Activated naive CD4-positive, alpha-beta T cell treated with Interleukin-2 at 50 U/mL for 16 hours (primary cell): ENCODE results near the gene ANTXR1.

Experiments
- DNase-seq: peaks from one replicate; pipeline ENCODE4 v3.0.0-alpha.2; 2020

Gene ANTXR1

DNA sequence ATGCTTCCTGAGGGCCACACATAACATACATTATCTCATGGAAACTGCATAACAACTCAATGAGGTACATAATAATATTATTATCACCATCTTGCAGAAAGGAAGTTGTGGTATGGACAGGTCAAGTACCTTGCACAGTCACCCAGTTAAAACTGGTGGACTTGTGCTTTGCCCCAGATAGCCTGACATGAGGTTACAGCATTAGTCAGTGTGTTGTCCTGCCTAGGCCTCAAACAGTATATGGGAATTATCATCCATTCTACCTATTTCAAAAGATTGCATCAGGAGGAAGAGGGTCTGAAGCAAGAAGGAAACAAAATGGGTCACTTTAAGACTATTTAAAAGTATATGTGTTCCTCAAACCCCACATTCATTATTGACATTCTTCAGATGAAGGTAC lies 5.4 kb upstream of the ANTXR1 start:
- DNase-seq: no peak

DNA sequence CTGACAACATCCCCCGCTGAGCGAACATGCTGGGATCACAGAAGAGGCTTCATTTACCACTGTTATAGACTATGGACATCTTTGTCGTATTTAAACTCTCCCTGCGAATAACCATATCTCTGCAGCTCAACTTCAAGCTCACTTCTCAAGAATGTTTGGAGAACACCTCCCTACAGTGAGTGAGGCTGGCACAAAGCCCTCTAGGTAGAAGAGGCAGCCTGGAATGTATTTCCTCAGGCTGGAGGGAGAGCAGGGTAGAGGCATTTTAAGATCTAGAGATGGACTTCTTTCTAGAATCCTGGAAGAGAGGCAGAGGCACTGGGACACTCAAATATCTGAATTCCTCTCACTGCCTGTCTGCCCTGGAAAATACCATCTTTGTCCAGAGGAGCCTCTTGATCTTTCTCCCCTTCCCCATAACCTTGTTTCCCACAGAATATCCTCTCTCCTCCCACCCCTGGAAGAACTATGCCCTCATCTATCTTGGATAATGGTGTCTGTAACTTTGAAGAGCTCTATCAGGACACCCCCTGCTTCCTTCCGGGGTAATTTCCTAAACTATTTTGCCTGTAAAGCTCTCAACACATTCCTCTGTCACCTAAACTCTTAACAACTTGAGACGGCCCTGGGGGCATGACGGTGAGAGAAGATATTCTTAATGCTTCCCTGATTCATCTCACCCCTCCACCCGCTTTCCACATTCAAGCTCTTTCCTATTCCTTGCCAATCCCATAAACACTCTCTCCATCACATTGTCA lies 2.4 kb upstream of the ANTXR1 start:
- no peak for DNase-seq

DNA sequence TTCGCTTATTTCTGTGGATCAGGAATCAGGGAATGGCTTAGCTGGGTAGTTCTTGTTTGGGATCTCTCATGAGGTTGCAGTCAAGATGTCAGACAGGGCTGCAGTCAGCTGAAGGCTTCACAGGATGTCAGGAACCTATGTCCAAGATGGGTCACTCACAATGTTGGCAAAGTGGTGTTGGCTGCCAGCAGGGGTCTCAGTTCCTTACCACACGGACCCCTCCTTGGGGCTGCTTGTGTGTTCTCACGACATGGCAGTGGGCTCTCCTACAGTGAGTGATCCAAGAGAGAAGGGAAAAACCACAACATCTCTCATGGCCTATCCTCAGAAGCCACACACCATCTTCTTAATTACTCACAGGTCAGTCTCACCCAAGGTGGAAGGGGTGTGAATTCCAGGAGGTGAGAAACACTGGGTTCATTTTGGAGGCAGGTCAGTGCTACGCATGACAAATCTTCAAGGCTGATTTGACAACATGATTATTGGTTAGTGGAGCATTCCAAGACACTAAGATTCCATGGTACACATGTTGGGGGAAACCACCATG lies 1.3 kb upstream of the ANTXR1 start:
- DNase-seq: no peak

DNA sequence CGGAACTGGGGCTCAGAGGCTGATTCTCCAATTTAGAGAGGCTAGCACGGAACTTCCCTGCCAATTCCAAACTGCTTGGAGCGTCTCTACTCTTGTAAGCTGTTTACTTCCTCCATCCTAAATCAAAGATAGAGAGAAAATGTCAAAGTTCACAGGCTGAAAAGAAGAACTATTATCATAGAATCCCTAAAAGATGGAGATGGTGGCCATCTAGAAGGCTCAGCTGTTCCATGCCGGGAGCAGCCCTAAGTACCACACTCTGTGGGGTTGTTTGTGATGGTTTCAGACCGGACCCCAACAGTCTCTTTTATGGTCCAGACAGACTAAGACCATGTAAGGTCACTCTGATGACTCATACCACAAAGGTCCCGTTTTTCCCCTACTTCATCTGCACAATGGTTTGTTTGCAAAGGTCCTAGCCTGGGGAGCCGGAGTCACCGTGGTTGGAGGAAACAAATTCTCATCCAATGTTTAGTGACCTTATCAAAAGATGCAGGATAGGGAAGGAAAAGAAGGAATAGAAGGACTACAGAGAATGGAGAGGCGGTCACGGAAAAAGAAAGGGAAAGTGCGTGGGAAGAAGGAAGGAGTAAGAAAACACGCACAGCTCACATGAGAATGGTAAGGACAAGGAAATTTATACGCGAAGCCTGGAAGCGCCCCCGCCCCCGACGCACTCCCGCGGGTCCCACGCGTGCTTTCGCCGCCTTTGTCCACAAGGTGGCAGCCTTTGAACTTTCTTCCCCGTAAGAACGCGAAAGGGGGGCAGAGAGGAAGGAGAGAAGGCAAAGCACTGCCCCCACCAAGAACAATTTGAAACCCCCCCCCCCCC lies 453 bp upstream of the ANTXR1 start:
- peak; percentile 48 for DNase-seq

DNA sequence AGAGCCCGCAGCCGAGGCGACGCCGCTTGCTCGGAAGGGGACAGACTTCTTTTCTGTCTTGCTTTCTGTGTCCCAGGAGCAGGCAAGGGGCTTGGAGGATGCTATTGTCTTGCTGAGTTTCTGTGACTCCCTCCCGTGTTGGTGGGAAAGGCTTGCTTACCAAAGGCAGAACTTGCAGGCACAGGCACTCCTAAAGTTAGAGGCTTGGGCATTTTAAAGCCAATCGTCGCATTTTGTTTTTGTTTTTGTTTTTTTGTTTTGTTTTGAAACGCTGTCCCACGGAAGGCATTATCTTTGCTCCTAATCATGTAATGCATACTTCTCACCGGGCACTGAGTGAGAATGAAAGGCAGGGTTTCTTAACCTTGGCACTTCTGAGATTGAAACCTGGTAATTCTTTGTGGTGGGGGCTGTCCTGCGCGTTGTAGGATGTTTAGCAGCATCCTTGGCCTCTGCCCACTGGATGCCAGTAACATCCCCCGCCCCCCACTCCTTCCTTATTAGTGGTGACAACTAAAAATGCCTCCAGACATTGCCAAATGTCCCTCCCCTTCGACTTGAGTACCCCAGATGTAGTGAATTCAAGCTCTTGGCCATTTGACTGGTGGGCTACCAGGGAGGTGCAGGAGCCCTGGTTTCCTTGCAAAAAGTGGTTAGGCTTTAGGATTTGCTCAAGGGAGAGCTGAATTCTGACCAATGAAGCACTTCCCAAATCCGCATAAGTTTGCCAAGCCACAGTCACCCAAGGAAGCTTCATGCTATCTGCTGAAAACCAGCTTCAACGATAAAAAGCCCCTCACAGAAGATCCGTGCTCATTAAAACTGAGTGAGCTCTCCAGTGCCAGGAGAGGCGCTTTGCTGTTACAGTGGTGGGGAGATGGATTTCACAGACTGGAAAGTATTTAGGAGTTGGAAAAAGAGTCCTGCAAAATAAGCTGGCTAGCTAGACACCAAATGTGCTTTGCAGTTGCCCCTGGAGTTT lies 1.2 kb downstream of the ANTXR1 start:
- no peak for DNase-seq

DNA sequence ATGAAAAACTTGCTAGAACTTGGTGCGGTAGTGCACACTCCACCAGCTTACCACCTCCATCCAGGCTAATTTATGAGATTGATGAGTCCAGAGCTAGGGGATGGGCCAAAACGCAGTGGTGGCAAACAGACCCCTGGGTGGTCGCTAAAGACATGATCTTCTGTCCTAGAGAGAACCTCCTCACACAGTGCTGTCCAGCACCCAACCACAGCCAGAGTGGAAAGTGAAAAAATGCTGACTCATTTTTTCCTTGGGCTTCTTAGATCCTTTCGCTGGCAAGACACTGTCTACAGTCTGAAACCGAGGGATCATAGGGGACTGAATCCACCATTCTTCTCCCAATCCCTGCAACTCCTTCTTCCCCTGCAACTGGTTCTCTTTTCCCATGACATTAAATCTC lies 4.1 kb downstream of the ANTXR1 start:
- DNase-seq: no peak

DNA sequence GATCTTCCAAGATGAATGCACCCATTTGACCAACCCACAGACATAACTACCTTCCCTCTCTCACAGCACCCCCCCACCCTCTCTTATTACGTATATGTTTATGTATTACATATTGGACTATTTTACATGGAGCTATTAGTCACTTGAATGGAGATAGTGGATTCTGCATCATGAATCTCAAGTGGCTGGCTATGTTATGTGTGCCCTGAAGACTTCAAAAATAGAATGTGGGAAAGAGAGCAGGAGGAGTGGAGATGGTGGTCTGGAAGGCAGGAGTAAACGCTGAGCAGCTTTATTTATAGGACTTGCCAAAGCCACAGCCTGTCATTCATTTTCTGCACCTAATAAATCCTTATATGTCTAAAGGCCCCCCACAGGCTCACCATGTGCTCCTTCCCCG lies 4.9 kb downstream of the ANTXR1 start:
- DNase-seq: no peak

DNA sequence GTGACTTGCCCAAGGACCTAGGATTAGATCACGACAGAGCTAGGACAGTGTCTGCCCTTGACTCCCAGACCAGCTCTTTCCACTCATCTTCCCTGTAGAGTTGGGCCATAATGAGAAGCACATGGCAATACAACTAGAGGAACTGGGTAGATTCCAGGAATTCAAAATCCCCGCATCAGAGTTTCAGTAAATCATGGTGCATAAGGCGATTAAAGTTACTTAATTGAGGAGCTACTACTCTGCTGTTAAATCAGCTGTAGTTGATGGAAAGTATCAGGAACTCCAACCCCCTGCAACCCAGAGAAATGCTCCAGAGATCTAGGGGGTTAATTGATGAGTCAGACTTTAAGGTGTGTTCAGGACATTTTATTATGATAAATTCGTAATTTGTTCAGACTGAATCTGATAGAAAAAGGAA lies 5.7 kb downstream of the ANTXR1 start:
- no peak for DNase-seq

DNA sequence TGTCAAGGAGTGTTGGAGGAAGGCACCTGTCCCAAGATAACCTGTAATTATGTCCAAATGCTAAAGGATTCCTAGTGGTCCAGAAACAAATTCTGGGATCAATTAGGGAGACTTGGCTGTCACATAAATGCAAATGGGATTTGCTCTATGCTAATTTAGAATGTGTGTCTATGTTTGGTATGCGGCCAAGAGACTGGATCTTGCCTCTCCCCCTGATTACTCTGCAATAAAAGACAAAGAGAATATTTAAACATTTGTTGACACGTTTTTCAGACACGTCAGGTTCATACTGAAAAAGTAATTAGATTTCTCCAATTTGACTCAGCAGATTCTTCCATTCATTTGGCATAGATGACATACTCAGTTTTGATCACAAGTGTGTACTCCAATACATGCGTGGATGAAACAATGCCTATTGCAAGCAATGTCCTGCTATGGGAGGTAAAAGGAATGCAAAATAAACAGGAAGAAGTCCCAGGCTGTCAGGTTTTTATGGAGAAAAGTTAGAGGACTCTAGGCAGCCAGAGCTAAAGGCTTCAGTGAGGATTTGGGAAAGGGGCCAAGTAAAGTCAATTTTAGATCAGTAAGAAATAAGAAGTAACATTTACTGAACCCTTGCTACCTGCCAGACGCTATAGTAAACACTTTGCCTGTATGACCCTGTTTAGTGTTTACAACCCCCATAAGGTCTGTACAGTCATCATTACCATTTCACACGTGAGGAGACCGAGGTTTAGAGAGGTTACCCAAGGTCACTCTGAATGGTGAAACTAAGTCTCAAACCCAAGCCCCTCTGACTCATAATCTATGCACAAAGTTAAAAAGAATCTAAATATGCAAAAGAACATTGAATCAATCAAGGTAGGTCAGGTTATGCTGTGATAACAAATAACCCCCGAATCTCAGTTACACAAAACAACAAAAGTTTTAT lies 7.8 kb downstream of the ANTXR1 start:
- no peak for DNase-seq

DNA sequence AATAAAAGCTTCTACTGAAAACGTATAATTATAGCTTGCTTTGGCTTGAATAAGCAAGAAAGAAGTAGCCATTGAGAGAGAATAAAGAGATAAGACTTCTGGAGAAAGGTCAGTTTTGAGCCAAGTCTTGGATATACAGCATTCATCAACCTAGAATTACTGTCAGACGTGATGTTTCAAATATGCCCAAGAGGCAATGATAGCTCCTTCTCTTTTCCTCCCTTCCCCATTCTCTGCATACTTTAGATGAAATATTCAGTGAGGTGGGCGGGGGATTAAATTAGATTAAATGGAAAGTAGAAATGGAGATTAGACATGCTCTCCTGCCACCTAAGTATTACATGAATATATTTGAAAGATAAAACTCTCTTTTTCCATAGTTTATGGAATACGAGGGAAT lies 8.7 kb downstream of the ANTXR1 start:
- no peak for DNase-seq

DNA sequence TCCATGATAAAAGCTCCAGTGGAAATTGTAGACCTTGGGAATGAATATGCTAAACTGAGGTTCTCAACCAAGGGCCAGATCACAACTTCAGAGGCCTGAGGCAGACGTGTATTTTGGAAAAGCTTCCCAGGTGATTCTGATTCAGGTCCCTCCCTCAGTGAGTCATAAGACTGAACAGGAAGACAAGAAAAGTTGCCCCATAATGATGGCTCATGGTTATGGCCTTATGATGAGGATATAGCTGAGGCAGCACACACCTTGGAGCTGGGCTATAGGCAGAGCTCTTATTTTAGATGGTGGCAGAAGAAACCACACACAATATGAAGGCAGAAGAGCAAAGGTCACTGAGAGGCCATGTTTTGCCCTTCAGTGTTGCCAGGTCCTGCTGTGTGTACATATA lies 9.6 kb downstream of the ANTXR1 start:
- no peak for DNase-seq

DNA sequence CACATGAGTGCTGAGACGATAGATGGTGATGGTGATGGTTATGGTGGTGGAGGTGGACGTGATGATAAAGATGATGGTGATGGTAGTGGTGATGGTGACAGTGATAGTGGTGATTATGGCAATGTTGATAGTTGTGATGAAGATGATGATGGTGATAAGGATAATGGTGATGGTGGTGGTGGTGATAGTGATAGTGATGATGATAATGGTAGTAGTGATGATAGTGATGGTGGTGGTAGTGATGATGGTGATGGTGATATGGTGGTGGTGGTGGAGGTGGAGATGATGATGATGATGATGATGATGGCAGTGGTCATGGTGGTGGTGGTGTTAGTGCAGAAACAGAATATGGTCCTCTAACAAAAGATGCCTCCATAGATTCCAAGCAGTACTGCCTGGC lies 10.3 kb downstream of the ANTXR1 start:
- DNase-seq: no peak

DNA sequence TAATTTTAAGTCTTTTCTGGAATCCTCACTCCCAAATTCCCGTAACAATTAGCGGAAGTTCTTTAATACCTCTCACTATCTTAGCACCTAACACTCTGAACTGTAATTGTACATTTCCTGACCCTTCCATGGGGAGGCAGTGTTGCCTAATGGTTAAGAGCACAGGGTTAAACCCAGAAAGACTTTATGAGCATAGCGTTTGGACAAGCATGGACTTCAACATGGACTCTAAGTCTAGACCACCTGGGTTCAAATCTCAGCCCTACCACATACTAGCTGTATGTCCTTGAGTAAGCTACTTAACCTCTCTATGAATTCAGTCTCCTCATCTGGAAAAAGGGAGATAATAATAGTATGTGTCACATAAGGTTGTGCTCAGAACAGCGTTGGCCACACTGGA lies 13.0 kb downstream of the ANTXR1 start:
- no peak for DNase-seq

DNA sequence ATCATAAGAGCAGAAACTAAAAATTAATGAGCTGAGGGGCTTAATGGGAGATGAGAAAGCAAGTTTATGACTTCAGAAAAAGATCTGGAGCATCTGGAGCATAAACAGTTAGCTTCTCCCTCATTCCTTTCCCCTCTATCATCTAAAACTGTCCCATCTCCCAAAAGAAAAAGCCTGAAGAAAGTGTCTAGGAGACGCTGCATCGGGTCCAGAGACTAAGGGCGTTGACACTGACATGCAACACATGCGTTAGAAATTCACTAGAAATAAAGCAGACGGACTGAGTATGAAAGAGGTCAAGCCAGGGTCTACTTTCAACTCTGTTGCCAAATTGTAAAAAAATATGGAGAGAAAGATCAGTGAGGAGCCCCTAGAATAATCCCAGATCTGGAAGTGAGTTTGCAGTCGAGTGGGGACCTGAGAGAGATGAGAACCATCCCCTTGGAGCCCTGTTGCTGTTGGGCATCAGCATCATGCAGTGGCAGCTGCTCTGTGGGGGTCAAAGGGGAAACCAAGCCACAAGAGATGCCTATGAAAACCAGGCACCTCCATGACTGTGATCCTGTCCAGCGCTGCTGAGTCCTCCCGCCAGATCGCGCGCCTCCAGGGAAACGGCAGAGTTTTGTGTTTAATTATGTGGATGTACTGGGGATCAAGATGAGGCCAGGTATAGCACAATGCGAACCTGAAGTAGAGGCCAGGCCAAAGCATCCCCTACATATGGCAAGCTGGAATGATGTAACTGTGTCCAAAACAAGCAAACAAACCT lies 13.9 kb downstream of the ANTXR1 start:
- DNase-seq: no peak

DNA sequence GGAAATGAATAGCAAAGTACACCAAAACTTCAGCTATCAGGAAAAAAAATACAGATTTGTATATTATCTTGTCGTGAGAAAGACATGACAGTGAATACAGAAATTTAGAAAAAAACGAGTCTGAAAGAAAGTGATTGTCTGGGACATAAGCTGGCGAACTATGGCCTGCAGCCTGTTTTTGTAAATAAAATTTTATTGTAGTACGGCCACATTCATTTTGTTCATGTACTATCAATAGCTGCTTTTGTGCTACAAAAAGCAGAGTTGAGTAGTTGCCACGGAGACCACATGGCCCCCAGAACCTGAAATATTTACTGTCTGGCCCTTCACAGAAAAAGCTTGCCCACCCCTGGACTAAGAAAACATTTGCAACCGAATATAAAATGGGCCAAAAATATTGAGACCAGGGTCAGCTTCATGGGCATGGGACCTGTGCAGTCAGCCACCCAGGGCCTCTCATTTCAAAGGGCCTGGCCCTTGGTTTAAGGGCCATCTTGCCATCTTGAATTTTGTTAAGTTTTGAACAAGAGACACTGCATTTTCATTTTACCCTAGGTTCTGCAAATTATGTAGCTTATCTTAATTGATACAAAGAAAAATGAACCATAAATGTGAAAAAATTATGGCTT lies 17.9 kb downstream of the ANTXR1 start:
- no peak for DNase-seq

DNA sequence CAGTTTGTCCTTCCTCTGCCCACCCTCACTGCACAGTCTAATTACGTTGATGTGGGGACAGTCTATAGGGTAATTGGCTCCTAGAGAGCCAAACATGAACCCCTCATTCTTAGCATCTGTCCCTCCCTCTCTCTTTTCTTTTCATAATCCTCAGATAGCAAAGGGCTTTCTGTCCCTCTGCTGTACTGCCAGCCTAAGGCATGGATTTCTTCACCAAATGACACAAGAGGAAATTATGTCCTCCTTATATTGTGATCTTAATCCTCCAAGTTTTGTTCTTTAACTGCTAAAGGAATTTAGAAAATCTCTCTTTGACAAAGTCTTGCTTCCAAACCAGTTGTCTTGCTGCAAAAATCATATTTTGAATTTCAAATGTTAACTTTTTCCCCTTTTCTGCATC lies 18.5 kb downstream of the ANTXR1 start:
- DNase-seq: no peak

DNA sequence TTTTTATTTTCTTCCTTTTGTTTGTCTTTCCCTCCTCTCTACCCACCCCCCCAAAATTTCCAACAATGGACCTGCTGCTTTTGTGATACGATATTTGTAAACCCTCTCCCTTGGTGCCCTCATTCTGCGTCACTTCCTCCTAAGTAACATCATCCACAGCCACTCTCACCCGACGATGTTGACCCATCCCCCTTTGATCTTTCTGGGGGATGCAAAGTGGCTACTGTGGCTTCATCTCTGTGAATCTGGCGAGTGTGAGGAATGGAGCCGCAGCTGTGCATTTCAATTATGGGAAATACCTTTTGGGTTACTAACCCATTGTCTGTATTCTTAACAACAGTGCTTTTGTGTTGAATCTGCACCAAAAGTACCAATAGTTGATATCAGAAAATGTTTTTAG lies 19.4 kb downstream of the ANTXR1 start:
- no peak for DNase-seq

DNA sequence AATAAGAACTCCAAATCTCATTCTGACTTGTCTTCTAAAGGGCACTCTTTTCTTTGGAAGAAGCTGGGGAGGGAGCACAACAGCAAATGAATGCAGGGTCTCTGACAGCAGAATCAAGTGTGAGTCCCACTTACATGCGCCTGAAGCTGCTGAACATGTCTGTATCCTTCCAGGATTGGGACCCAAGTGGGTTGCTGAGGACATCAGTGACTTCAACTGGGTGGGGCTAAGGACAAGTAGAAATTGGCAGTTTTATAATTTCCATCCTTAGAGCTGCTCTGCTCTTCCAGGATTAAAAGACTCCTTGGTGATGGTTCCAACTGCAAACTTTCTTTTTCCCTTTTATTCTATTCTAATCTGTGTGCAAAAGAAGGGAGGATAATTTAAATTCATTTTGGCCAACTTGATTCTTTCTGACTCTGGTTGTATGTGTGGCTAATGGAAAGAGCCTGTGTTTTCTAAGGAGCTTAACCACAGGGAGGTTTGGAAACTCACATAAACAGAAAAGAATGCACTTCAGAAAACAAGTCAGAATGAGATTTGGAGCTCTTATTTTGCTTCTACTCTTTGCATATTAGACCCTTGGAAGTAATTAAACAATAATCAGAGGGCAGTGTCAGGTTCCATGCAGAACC lies 20.6 kb downstream of the ANTXR1 start:
- DNase-seq: no peak

DNA sequence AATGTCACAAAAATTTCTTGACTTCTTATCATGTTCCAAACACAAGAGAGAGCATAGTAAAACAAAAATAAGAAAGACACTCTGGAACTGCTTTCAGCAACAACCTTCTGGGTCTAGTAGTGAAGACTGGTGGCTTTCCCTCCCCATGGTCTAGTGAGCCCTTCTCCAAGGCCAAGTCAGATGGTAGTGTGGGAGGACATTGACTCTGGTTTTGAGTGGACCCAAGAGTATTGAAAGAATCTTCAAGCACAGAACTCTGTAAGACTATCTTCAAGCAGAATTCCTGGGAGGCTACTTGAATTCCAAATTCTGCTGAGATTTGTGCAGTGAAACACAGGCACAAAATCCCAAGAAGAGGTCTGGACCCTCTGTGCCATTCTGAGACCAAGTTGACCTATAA lies 21.1 kb downstream of the ANTXR1 start:
- DNase-seq: no peak

DNA sequence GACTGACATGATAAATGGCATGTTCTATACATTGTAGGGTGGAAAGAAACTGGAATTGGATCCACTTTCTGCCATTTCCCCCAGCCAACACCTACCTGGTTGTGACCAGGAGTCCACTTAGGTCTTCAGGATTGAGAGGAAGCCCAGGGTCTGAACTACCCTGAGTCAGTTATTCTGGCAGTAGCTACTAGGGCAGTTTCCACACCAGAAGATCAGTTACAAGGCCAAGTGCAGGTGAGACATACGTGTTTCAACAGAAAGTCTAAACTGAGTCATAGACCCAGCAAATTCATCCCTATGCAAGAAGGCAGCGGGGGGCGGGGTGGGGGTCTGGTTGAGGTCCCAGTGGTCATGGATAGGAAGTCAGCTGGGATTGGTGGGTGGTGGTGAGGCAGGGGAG lies 21.9 kb downstream of the ANTXR1 start:
- no peak for DNase-seq
